NCI-H446 (cell line): ENCODE results near the gene MLXIPL.
"Not testable (repeated sequence)": the region's sequence is repeated elsewhere in the genome, so short reads cannot be mapped to it uniquely, and the experiment has no call there.

ENCODE experiments used
- DNase-seq, 2 experiments: peaks; one replicate each; lab custom pipeline; 2025; lab: John Stamatoyannopoulos, UW

Gene MLXIPL

DNA sequence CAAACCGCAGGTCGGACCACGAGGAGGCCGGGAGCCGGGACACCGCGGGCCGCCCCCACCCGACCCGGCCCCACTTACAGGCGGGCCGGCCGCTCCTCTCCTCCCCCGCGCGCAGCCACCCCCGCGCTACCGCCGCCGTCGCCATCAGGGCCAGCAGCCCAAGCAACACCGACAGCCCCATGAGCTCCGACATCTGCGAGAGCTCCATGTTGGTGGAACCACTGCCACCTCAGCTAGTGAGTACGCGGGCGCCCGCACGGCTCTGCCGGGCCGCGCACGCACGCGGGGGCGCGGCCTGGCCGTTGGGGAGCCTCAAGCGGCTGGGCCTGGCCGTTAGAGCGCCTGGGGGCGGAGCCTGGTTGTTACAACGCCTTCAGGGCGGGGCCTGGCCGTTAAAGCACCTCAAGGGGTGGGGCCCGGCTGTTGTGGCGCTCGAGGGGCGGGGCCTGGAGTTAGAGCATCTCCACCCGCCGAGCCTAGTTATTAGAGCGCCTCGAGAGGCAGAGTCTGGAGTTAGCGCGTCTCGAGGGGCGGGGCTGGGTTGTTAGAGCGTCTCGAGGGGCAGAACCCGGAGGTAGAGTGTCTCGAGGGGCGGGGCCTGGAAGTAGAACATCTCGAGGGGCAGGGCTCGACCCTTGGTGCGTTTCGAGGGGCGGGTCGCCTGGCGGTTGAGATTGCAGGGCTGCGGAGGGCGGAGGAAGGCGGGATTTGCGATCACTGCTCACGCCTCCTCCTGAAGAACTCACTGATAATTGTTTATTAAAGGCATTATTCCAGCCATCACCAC is 45.8 kb downstream of the MLXIPL start, which contains the start of gene TBL2:
Gene TBL2 (minus strand): TSS at position 238 of the 787 bp plus-strand sequence. CDS start 30 bp downstream, at position 208.
- DNase-seq, result peak; percentile 87 to 94

DNA sequence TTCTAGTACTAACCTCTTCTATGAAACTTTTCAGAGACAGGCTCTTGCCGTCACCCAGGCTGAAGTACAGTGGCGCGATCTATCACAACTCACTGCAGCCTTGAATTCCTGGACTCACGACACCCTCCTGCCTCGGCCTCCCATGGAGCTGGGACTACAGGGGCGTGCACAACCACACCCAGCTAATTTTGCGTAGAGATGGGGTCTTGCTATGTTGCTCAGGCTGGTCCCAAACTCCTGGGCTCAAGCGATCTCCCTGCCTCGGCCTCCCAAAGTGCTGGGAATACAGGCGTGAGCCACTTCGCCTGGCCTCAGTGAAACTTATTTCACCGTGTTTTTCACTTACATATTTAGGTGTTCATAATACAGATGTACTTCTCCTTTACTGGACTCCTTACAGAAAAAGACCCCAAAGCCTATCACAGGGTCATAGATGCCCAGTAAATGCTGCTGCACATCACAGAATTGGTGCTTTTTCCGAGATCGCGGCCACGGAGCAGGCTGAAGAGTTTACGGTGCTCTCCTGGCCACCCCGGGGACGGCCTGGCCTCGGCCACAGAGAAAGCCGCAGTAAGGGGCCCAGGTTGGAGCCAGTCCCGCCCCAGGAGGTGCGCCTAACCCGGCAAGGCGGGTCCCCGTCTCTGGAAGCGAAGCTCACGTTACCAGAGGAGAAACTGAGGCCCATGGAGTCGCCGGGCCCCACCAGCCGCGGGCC is 46.5 kb downstream of the MLXIPL start:
- no peak for DNase-seq

DNA sequence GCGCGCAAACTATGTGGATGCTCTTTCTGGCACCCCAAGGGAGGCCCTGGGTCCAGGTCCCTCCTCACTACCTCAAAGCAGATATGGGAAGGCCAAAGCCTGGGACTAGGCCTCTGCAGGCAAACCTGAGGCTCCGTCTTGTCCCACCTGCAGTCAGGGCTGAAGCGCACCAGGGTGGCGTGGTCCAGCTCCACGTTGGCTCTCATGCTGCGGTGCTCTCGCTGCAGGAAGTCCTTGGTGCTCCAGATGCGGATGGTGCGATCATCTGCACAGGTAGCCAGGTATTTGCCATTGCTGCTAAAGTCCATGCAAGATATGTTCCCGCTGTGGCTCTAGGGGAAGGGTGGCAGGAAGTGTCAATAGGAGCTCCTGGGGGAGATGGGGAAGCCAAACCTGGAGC is 50.5 kb downstream of the MLXIPL start:
- DNase-seq, result no peak

DNA sequence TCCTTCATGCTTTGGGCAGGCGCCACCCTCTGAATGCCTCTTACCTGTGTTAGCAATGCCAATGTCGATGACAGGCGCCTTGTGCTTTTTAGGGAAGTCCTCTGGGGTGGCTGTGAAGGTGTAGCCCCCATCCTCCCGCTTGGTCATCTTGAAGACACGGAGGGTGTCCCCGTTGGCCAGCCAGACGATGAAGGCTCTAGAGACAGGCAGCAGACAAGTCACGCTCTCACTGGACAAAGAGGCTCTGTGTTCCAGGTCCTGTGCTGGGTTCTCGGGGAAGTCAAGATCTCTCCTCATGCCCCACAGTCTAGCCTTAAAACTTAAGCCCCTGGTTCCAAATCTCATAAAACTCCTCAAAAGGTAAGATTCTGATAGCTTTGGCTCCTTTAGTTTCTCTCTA is 51.0 kb downstream of the MLXIPL start:
- no peak for DNase-seq

DNA sequence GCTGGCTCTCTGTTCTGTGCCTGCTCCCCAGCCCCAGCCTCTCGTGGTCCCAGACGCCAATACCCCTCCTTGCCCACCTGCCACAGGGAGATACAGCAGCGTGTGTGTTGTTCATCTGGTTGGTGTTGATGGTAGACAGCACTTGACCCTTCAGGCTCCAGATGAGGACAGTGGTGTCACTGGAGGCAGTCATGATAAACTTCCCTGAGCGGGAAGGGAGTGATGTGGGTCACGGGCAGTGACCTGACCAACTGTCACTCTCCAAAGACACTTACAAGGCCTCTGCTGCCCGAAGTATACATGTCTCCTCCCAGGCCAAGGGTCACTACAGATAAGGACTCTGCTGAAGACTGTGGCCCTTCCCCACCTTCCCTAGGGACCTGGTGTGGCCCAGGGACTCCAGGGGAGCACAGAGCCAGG is 51.5 kb downstream of the MLXIPL start:
- no peak for DNase-seq

DNA sequence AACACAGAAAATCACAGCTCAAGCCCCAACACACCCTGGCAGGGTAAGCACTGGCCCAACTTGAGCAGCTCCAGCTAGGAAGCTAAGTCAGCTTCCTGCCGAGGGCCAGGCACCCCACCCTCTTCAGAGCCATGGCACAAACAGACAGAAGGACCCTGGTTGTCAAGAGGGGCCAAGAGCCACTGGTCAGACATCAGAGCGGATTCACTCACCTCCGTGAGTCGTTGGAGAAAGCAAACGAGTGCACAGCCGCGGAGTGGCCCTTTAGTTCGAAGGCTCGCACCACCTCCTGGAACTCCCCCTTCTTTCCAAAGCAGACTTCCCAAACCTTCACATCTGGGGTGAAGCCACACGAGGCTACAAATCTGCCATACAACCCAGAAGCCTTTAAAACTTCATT is 53.3 kb downstream of the MLXIPL start:
- DNase-seq, result no peak

DNA sequence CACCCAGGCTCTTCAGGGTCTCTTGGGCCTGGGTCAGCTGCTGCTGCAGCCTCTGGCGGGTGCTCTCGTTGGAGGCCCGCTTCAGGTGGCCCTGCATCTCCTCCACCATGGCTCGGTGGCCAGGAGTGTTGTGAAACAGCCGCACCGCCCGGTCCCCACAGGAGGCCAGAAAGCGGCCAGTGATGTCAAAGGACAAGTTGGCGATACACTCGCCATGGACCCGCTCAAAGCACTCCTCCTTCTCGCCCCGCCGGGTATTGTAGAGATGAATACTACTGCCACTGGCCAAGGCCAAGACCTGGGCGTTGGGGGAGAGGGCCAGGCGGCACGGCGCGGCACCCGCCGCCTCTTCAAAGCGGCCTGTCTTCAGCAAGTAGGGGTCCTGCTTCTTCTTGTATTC is 53.8 kb downstream of the MLXIPL start:
- no peak for DNase-seq

DNA sequence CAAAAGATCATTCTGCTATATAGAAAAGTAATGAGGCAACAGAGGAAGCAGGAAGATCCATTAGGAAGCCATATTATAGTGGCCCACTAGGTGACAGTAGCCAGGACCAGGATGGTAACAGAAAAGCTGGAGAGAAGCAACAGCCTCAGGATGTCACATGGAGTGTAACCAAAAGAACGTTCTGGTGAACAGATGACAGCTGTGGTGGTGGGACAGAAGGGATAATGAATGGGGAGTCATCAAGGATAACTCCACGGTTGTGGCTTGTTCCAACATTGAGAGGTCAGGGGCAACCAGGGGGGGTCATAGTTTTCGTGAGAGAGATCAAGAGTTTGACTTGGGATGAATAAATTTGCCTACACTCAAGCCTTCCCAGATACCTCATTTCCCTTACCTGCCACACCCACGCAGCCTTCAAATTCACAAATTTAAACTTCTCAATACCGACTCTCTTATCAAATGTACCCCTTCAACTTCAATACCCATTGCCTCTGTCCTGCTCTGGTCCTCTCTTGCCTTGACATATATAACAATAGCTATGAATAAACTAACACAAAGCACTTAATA is 55.2 kb downstream of the MLXIPL start:
- no peak for DNase-seq

DNA sequence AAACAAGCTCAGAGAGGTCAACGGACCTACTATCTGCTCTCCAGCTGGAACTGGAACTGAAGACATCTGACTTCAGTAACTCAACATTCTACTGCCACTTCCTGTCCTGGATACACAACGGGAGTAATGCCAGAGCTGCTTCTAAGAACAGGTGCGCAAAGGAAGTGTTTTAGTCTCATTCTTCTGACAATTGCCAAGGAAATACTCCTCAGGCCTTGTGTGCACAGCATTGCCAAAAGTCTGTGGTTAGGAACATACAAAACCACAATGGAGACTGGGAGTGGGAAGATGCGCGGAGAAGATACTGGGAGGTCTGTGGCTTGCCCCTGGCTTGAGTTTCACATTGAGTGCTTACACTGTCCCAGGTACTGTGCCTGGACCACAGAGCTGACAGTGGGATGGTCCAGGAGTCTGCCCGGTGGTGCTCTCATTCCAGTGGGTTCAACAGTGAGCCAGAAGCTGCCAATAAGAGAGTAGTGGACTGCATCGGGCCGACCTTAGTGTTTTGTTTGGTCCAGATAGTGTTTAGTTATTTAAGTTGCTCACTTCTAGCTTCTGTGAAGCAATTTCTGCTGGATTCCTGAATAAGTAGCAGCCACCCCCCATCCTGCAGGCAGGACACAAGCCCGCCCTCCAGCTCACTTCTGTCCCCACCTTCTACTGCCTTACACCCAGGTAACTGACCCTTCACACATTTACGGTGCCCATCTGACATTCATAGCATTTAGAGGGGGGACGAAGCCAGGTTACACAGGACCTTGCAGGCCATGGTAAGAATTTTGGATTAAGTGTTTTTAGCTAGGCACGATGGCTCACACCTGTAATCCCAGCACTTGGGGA is 56.3 kb downstream of the MLXIPL start:
- no peak for DNase-seq

DNA sequence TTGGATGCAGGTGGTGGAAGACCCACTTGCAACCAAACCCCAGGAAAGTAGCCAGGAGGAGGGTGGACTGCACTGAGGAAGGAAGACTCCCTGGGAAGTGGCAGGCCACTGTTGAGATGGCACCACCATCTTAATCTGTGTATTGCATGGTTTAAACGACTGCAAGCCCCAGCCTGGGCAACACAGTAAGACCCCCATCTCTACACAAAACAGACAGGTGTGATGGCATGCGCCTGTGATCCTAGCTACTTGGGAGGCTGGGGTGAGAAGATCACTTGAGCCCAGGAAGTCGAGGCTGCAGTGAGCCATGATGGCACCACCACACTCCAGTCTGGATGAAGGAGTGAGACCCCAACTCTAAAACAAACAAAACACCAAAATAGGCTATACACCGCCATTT is 57.2 kb downstream of the MLXIPL start:
- no peak for DNase-seq

DNA sequence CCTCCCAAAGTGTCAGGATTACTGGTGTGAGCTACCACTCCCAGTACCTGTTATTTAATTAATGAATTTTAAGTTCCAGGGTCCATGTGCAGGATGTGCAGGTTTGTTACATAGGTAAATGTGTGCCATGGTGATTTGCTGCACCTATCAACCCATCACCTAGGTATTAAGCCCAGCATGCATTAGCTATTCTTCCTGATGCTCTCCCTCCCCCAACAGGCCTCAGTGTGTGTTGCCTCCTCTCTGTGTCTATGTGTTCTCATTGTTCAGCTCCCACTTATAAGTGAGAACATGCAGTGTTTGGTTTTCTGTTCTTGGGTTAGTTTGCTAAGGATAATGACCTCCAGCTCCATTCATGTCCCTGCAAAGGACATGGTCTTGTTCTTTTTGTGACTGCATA is 57.9 kb downstream of the MLXIPL start:
- not testable (repeated sequence) for DNase-seq

DNA sequence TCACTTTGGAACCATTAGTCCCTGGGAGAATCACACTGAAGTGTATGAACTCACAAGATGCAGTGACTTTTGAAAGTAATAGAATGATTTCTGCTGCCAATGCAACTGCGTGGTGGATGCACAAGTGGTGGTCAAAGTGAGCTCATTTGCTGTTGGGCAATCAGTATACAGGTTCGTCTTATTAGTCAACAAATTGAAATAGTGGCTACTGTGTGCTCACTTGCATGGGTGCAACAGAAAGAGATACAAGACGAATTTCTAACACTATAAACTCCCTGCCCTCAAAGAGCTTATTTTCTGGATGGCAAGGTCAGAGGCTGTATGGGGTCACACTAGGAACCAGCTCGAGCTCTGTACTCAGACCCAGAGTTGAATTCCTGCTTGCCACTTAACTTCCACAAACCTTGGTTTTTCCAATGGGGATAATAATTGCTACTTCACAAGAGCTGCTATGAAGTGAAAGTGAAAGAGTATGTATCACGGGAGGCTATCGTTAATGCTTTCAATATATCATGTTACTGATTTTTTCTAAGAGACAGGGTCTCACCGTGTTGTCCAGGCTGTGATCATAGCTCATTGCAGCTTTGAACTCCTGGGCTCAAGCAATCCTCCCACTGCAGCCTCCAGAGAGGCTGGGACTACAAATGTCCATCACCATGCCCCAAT is 58.5 kb downstream of the MLXIPL start:
- DNase-seq, result no peak

DNA sequence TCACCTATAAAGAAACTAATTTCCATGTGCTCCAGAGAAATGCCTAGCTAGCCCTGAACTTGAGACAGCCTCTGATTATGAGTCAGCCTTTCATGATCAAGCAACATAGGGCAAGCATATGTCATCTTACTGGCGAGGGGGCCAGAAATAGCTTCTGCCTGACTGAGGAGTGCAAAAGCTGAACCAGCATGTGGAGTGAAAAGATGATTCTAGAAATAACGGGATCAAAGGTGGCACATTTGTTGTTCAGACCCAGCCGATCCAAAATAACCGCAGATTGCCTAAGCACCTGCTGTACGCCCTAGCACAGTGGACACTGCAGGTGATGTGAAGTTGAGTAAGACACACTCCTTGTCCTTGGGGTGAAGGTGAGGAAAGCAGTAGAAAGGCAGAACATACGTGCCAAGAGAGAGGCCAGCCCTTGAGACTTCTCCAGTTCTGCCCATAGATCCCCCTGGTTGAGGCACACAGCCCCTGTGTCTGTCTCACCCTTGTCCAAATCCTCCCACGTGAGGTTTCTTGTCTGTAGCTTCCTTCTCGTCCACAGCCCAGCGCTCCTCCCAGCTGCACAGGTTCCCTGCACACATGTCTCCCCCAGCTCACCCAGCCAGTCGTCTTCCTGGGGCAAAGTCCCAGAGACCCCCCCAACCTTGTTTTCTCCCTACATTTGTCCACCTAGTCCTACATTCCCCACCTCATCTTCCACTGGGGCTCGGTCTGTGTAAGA is 64.0 kb downstream of the MLXIPL start:
- peak in 1 of 2 experiments; percentile 13 for DNase-seq

DNA sequence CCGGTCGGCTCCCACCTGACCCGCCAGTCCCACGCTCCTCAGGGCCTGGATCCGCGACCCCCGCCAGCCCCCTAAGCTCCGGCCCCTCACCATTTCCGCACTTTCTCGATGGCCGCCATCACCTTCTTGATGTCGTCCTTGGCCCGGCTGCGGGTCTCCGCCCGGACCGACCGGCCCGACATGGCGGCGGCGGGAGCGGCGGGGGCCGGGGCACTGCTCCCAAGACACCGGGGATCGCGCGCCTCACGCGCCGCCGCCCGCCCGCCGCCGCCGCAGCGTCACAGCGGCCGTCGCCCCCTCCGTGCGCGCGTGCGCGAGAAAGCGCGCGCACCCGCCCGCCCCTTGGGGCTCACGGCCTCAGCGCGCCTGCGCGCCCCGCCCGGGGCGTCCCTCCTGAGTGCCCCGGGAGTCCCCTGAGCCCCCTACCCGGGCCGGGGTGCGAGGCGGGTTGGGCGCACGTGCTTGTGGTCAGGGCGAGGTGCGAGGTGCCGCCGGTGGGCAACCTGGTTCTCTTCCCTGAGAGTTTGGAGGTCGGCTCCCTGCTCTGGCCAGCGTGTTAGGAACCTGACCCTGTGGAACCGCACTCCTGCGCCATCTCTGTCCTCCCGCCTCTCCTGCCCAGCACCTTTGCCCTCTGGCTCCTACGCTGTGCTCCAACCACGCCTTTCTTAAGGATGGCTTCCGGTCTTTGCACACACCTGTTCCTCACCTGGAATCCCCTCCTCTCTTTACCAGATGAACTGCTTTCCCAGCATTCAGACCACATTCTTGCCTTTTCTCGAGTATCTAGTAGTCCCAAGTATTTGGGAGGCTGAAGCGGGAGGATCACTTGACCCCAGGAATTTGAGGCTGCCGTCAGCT is 66.7 kb downstream of the MLXIPL start, which contains the start of gene BCL7B:
Gene BCL7B (minus strand): TSS at position 294 of the 861 bp plus-strand sequence. CDS start 112 bp downstream, at position 182.
- peak in 1 of 2 experiments; percentile 58 for DNase-seq

DNA sequence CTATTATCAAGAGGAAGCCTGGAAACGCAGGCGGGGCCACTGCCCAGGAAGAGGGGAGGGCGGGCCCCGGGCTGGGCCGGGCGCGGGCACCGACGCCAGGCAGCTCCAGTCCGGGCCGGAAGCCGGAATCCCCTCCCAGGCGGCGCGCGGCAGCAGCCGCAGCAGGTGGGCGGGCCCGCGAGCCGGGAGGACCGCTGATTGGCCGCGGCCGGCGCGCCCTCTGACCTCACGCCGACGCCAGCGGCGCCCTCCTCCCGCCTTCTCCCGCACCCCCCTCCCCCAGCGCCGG is 67.3 kb downstream of the MLXIPL start:
- peak; percentile 11 to 77 for DNase-seq

DNA sequence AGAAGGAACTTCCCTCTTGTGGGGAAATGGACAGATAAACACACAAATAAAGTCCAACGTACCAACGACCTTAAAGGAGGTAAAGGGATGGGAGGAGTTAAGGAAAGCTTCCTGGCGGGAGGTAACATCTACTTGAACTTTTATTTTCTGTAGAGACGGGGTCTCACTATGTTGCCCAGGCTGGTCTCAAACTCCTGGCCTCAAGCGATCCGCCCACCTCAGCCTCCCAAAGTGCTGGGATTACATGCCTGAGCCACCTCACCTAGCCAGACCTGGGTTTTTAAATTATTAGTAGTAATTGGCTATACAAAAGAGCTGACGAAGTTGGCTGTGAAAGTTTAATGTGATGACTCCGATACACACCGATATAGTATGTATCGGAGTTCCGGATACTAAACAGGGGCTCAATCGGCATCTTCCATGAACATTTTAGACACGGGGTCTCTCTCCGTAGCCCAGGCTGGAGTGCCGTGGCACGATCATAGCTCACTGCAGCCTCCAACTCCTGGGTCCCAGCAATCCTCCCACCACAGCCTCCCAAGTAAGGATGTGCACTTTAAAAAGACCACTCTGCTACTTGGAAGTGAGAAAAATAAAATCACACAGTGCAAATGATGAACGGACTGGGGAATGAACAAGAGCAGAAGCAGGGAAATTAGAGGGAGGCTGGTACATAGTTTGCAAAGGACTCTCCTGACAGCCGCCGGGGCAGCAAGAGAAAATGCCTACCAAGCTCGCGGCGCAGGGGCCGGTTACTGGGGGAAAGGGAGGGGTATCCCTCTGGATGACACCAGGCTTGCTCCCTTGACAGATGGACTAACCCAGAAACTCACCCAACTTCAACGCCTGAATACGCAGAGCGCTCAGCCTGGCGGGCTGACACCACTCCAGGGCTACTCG is 67.9 kb downstream of the MLXIPL start:
- no peak for DNase-seq

DNA sequence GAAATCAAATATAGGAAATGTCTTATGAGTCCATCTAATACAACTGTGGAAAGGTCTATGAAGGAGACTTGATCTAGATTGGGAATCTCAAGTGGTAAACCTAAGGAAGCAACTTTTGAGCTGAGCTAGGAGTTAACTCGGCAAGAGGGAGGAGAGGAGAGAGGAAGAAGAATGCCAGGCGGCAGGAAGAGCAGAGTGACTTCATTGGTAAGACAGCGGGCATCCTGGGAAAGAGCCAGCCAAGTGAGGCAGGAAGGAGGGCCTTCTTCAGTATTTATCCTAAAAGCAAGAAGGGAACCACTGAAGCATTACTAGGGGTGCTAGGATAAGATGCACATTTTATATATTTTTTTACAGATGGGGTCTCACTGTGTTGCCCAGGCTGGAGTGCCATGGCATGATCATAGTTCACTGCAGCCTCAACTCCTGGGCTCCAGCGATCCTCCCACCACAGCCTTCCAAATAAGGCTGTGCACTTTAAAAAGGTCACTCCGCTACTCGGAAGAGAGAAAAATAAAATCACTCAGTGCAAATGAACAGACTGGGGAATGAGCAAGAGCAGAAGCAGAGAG is 68.8 kb downstream of the MLXIPL start:
- no peak for DNase-seq

DNA sequence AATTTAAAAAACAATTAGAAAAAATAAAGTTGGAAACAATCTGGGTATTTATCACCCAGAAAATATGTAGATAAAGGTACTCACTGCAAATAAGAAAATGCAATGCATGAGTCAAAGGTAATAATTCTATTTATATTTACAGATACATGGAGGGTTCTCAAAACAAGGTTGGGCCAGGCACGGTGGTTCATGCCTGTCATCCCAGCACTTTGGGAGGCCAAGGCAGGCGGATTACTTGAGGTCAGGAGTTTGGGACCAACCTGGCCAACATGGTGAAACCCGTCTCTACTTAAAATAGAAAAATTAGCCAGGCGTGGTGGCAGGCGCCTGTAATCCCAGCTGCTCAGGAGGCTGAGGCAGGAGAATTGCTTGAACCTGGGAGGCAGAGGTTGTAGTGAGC is 74.2 kb downstream of the MLXIPL start:
- DNase-seq, result not testable (repeated sequence)

DNA sequence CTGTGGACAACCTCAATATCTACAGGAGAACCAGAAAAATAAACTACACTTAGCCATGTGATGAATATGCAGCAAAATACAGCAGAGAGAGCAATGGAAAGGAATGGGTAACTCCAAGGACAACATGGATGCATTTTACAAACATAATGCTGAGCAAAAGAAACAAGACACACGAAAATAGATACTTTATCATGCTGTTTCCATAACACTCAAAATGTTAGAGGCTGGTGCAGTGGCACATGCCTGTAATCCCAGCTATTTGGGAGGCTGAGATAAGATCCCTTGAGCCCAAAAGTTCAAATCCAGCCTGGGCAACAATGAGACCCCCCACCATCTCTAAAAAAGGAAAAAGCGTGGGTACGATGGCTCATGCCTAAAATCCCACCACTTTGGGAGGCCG is 75.1 kb downstream of the MLXIPL start:
- no peak for DNase-seq
